GM12878 (cell line): ENCODE data around the gene CFAP126. TPM values are rescaled to one million over a fixed set of nuclear protein-coding genes. Genes with fewer than 3 reads are reported as not detected.

ENCODE experiments used
- ATAC-seq: fragments of 200-7000 bp; cut with Tn5 transposase; 3 replicates; pipeline ENCODE4 v1.9.1; 2020; ENCODE audit warnings: mild to moderate bottlenecking, moderate library complexity
- BruUV-seq: library from RNA; stranded (reverse); fragments of 400-500 nt; replicated peaks from 2 replicates; lab custom pipeline; 2021; lab: Mats Ljungman, UMichigan
- CTCF ChIA-PET: fragments of 300-600 bp; sonication (Branson Sonifier 250); formaldehyde crosslinking; extraction: SDS; loops from one replicate; lab custom pipeline; 2021; ENCODE audit warnings: inconsistent platforms; lab: Yijun Ruan, JAX
- POLR2A ChIA-PET: fragments of 350-600 bp; formaldehyde crosslinking; extraction: SDS; loops from one replicate; lab custom pipeline; 2021; ENCODE audit warnings: inconsistent platforms; lab: Charles Lee
- RAD21 ChIA-PET: fragments of 300-600 bp; sonication (Branson Sonifier 250); formaldehyde crosslinking; loops from one replicate; lab custom pipeline; 2023; ENCODE audit warnings: antibody characterized with exemption; ENCODE audit not compliant: unreplicated experiment; lab: Charles Lee
- SMC1A ChIA-PET: fragments of 300-600 bp; sonication (Branson Sonifier 250); formaldehyde crosslinking; loops from one replicate; lab custom pipeline; 2023; ENCODE audit not compliant: unreplicated experiment, uncharacterized antibody; lab: Charles Lee
- DNase-seq: peaks from one replicate; pipeline ENCODE4 v3.0.0-alpha.2; 2011; ENCODE audit warnings: low read depth, low spot score
- FAIRE-seq: peaks from 3 replicates; lab custom pipeline; 2011; peaks lifted over from hg19 to GRCh38; lab: Jason Lieb, UNC
- H2AFZ ChIP-seq: 2 replicates; pipeline ENCODE4 v1.6.0; 2011; ENCODE audit warnings: low read depth, low read length, control low read depth; ENCODE audit not compliant: control insufficient read depth
- H3K27ac ChIP-seq: 2 replicates; pipeline ENCODE4 v1.5.1; 2011; ENCODE audit warnings: control low read depth; ENCODE audit not compliant: control insufficient read depth, insufficient read depth
- H3K27me3 ChIP-seq, 2 experiments: replicated peaks in 1 of 2; 2 replicates each; pipeline versions ENCODE4 v1.6.0 to v1.6.1; 2011; ENCODE audit warnings: low read length in 1 of 2; ENCODE audit not compliant: control insufficient read depth in 2 of 2, insufficient read depth in 2 of 2
- H3K36me3 ChIP-seq, 2 experiments: 2 replicates each; pipeline ENCODE4 v1.5.1; 2011; ENCODE audit warnings: low read length in 1 of 2; ENCODE audit not compliant: control insufficient read depth in 2 of 2, insufficient read depth in 2 of 2
- H3K4me1 ChIP-seq: 2 replicates; pipeline ENCODE4 v1.6.1; 2011; ENCODE audit warnings: mild to moderate bottlenecking, low read length, moderate library complexity, mixed read lengths; ENCODE audit not compliant: control insufficient read depth, insufficient read depth
- H3K4me2 ChIP-seq: 2 replicates; pipeline ENCODE4 v1.6.0; 2011; ENCODE audit warnings: control low read depth; ENCODE audit not compliant: control insufficient read depth, insufficient read depth
- H3K4me3 ChIP-seq: fragments of 200-600 bp; sonication (generic); 2 replicates; pipeline ENCODE4 v1.5.1; 2016
- H3K79me2 ChIP-seq: 2 replicates; pipeline ENCODE4 v1.6.0; 2011; ENCODE audit warnings: low read length; ENCODE audit not compliant: control insufficient read depth, insufficient read depth
- H3K9ac ChIP-seq: 2 replicates; pipeline ENCODE4 v1.8.0; 2011; ENCODE audit warnings: low read length, control low read depth, mixed read lengths; ENCODE audit not compliant: control insufficient read depth, insufficient read depth
- H3K9me3 ChIP-seq: replicated peaks from 3 replicates; pipeline ENCODE4 v1.5.1; 2011; ENCODE audit warnings: mild to moderate bottlenecking, low read length; ENCODE audit not compliant: control insufficient read depth, insufficient read depth
- H4K20me1 ChIP-seq: 2 replicates; pipeline ENCODE4 v1.6.0; 2011; ENCODE audit not compliant: control insufficient read depth, insufficient read depth
- CEBPB ChIP-seq, 2 experiments: fragments of 150-350 bp in 1 of 2; IDR thresholded peaks; 2 replicates each; pipeline ENCODE4 v1.6.1; 2012 to 2014; ENCODE audit warnings: low read depth in 2 of 2, low read length in 2 of 2, borderline replicate concordance in 1 of 2, inconsistent platforms in 1 of 2
- HCFC1 ChIP-seq: fragments of 150-350 bp; IDR thresholded peaks from 2 replicates; pipeline ENCODE4 v1.6.1; 2014; ENCODE audit warnings: low read length
- NRF1 ChIP-seq: conservative IDR thresholded peaks from 2 replicates; pipeline ENCODE4 v1.6.1; 2011; ENCODE audit warnings: mild to moderate bottlenecking, low read depth, low read length, improper control_type of control experiment
- POLR2AphosphoS2 ChIP-seq: IDR thresholded peaks from 2 replicates; pipeline ENCODE4 v1.6.1; 2011; ENCODE audit warnings: low read depth, mild to moderate bottlenecking, low read length, improper control_type of control experiment, moderate library complexity
- ZNF217 ChIP-seq: fragments of 450-650 bp; IDR thresholded peaks from 2 replicates; pipeline ENCODE4 v1.6.1; 2017; ENCODE audit warnings: antibody characterized with exemption, mild to moderate bottlenecking
- ZNF384 ChIP-seq: IDR thresholded peaks from 2 replicates; pipeline ENCODE4 v1.6.1; 2012; ENCODE audit warnings: low read depth, mild to moderate bottlenecking, low read length, improper control_type of control experiment, borderline replicate concordance
- WGBS: methylation state at CpG from one replicate; pipeline ENCODE4 v1.1.6; 2016; ENCODE audit warnings: low lambda C conversion rate; ENCODE audit not compliant: insufficient replicate concordance, insufficient coverage; ENCODE audit errors: missing lambda C conversion rate; 5-methylcytosine and 5-hydroxymethylcytosine counted together
- in situ Hi-C: fragments of 300-500 bp; cut with MboI; formaldehyde crosslinking; loops from 9 replicates; pipeline ENCODE4 v1.14.3; 2018; ENCODE audit warnings: mixed read lengths
- intact Hi-C: fragments of 100-400 bp; cut with micrococcal nuclease; formaldehyde crosslinking; loops from one replicate; pipeline ENCODE4 v1.14.2; 2022; ENCODE audit not compliant: unreplicated experiment
- polyA plus RNA-seq, 11 experiments: library from polyadenylated mRNA; depleted of rRNA in 4 of 11; unstranded in 6 of 11; stranded (reverse) in 5 of 11; fragments of >200 nt; fragmentation: Nextera tagmentation in 4 of 11; fragmentation: Illumina TruSeq in 1 of 11; extraction: Ambion mirVana in 4 of 11; extraction: Trizol in 1 of 11; gene quantifications; 1 replicate in 1 of 11; 2 replicates in 10 of 11; pipeline versions ENCODE4 v1.2.1 to v1.2.3, GENCODE V29; 2011 to 2016; ENCODE audit warnings: inconsistent platforms in 2 of 11, missing spikeins in 2 of 11, low read depth in 1 of 11
- total RNA-seq, 4 experiments: library from RNA; depleted of rRNA in 3 of 4; stranded (reverse); fragments of >200 nt in 3 of 4; fragmentation: Illumina TruSeq in 1 of 4; extraction: Trizol in 1 of 4; gene quantifications; 2 replicates each; pipeline versions ENCODE4 v1.2.1 to v1.2.3, GENCODE V29; 2013 to 2021
- TF ChIP-seq, protein P1 (sequence below): fragments of 450-650 bp; IDR thresholded peaks from 2 replicates; pipeline ENCODE4 v1.6.1; 2017; ENCODE audit warnings: low read depth, mild to moderate bottlenecking, moderate library complexity

Gene CFAP126
- total and polyA plus RNA-seq, 10 of the 15 experiments (the other 5 are each of a cell fraction or from before 2014, with no cell fraction given) = not detected

DNA sequence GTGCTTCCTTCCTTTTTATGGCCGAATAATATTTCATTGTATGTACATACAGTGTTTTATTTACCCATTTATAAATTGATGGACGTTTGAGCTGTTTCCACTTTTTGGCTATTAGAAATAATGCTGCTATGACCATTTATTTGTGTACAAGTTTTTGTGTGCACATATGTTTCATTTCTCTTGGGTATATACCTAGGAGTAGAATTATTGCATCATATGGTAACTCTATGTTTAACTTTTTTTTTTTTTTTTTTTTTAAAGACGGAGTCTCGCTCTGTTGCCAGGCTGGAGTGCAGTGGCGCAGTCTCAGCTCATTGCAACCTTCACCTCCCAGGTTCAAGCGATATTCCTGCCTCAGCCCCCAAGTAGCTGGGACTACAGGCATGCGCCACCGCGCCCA lies 34.5 kb downstream of the CFAP126 start:
- FAIRE-seq (no peak), ATAC-seq (no peak), DNase-seq (no peak)
- Histone ChIP-seq H3K4me2 (no peak overlapping the region), H3K4me3 (no peak overlapping the region), H3K9me3 (no peaks in the 10 kb centered on the region), H3K27me3 (no peaks in the 10 kb centered on the region), H4K20me1 (no peaks in the 10 kb centered on the region), H3K36me3 (peaks cover 0 to 19% of the 10 kb centered on the region in 2 experiments; a peak in 3 of 4 replicates), H3K9ac (no peak overlapping the region), H3K4me1 (no peaks in the 10 kb centered on the region), H2AFZ (no peak overlapping the region), H3K27ac (no peak overlapping the region), H3K79me2 (no peaks in the 10 kb centered on the region)
- TF ChIP-seq POLR2AphosphoS2 (no peak), NRF1 (no peak), ZNF217 (no peak), HCFC1 (no peak), CEBPB (IDR thresholded peaks at IDR 0.05; ENCODE audit: borderline replicate concordance in 1 of 2, low read depth in 2 of 2, low read length in 2 of 2) (no peak), ZNF384 (no peak)
- TF ChIP-seq, protein P1, sequence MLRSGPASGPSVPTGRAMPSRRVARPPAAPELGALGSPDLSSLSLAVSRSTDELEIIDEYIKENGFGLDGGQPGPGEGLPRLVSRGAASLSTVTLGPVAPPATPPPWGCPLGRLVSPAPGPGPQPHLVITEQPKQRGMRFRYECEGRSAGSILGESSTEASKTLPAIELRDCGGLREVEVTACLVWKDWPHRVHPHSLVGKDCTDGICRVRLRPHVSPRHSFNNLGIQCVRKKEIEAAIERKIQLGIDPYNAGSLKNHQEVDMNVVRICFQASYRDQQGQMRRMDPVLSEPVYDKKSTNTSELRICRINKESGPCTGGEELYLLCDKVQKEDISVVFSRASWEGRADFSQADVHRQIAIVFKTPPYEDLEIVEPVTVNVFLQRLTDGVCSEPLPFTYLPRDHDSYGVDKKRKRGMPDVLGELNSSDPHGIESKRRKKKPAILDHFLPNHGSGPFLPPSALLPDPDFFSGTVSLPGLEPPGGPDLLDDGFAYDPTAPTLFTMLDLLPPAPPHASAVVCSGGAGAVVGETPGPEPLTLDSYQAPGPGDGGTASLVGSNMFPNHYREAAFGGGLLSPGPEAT = no peak
- ChIA-PET RAD21 (no interaction called here), CTCF (interaction anchor here (2.1 kb wide), 1 partner anchor 49 kb away, joined by 7 read pairs; no protein-coding TSS in a partner anchor), SMC1A (interaction anchor here (0.8 kb wide), 1 partner anchor 19 kb away, joined by 3 read pairs; no protein-coding TSS in a partner anchor), POLR2A (no interaction called here)
- WGBS = 94% methylated on average over 8 of the region's 9 CpGs
- intact Hi-C loops = no loop called here
- in situ Hi-C loops = no loop called here
- no TSS peak for BruUV-seq
